HG03558 (cell line): Measurements from ENCODE around the gene ITGA4.
"Not testable (repeated sequence)": the region's sequence is repeated elsewhere in the genome, so short reads cannot be mapped to it uniquely, and the experiment has no call there.

Source experiments
- ATAC-seq: cut with Tn5 transposase; IDR thresholded peaks from one replicate; pipeline ENCODE4 v1.9.1; 2021; ENCODE audit warnings: moderate number of reproducible peaks; ENCODE audit not compliant: unreplicated experiment; ENCODE audit errors: extremely low read depth

Gene ITGA4

GRCh38 chr2:181457121-181457740, at the start of gene ITGA4:
ITGA4 (plus strand) TSS chr2:181457386; CDS start chr2:181457655, 269 bp downstream.
- peak; percentile 43 for ATAC-seq

GRCh38 chr2:181408861-181409260, 48.3 kb upstream of the ITGA4 start:
- ATAC-seq, result no peak

- ATAC-seq, result peak; percentile 97
Measured at GRCh38 chr2:181411105-181411849, 45.9 kb upstream of the ITGA4 start.

GRCh38 chr2:181419129-181419855, 37.9 kb upstream of the ITGA4 start:
- no peak for ATAC-seq

- no peak for ATAC-seq
Measured at GRCh38 chr2:181420259-181421130, 36.7 kb upstream of the ITGA4 start.

GRCh38 chr2:181421131-181421458, 36.1 kb upstream of the ITGA4 start:
- ATAC-seq, result no peak

GRCh38 chr2:181421464-181421863, 35.7 kb upstream of the ITGA4 start:
- ATAC-seq, result no peak

- ATAC-seq, result no peak
Measured at GRCh38 chr2:181426672-181427071, 30.5 kb upstream of the ITGA4 start.

GRCh38 chr2:181430406-181431118, 26.6 kb upstream of the ITGA4 start:
- no peak for ATAC-seq

GRCh38 chr2:181431674-181432073, 25.5 kb upstream of the ITGA4 start:
- ATAC-seq, result no peak

- ATAC-seq, result no peak
Measured at GRCh38 chr2:181438261-181438660, 18.9 kb upstream of the ITGA4 start.

GRCh38 chr2:181440344-181440743, 16.8 kb upstream of the ITGA4 start:
- no peak for ATAC-seq

- ATAC-seq, result no peak
Measured at GRCh38 chr2:181440919-181441318, 16.3 kb upstream of the ITGA4 start.

- no peak for ATAC-seq
Measured at GRCh38 chr2:181441670-181442069, 15.5 kb upstream of the ITGA4 start.

GRCh38 chr2:181444654-181445053, 12.5 kb upstream of the ITGA4 start:
- ATAC-seq, result no peak

- ATAC-seq, result no peak
Measured at GRCh38 chr2:181446985-181447384, 10.2 kb upstream of the ITGA4 start.

- ATAC-seq, result not testable (repeated sequence)
Measured at GRCh38 chr2:181449278-181449677, 7.9 kb upstream of the ITGA4 start.

- no peak for ATAC-seq
Measured at GRCh38 chr2:181454686-181455450, 2.3 kb upstream of the ITGA4 start.

- ATAC-seq, result peak; percentile 60
Measured at GRCh38 chr2:181456660-181457120, 496 bp upstream of the ITGA4 start.
